AG04450 (cell line): Measurements from ENCODE around the gene NOTCH2. TPM values are rescaled to one million over a fixed set of nuclear protein-coding genes. Genes with fewer than 3 reads are reported as not detected.

ENCODE experiments used
- CTCF ChIA-PET: fragments of 300-600, 350-600 bp; formaldehyde crosslinking; extraction: SDS; loops from one replicate; lab custom pipeline; 2022; ENCODE audit warnings: antibody characterized with exemption, inconsistent platforms; lab: Charles Lee
- POLR2A ChIA-PET: fragments of 350-600 bp; formaldehyde crosslinking; extraction: SDS; loops from one replicate; lab custom pipeline; 2021; ENCODE audit warnings: antibody characterized with exemption, inconsistent platforms; lab: Yijun Ruan, JAX
- DNase-seq: peaks from one replicate; pipeline ENCODE4 v3.0.0-alpha.2; 2011; ENCODE audit warnings: low read depth, low spot score
- H3K27ac ChIP-seq: one replicate; pipeline ENCODE4 v1.5.1; 2012; ENCODE audit warnings: low read depth, low read length, control low read depth
- H3K27me3 ChIP-seq: one replicate; pipeline ENCODE4 v1.6.0; 2012; ENCODE audit warnings: low read length; ENCODE audit not compliant: control insufficient read depth, insufficient read depth
- H3K4me3 ChIP-seq: 2 replicates; pipeline ENCODE4 v1.5.1; 2011; ENCODE audit warnings: mild to moderate bottlenecking, low read depth, low read length, control low read depth
- H3K9me3 ChIP-seq: 2 replicates; pipeline ENCODE4 v1.5.1; 2012; ENCODE audit warnings: low read length; ENCODE audit not compliant: control insufficient read depth, insufficient read depth
- polyA plus RNA-seq: library from polyadenylated mRNA; depleted of rRNA; stranded (reverse); fragments of >200 nt; gene quantifications from 2 replicates; pipeline ENCODE4 v1.2.3, GENCODE V29; 2011
- TF ChIP-seq, protein P1 (sequence below): IDR thresholded peaks from 2 replicates; pipeline ENCODE4 v1.5.1; 2011; ENCODE audit warnings: low read depth, low read length, control low read depth, inconsistent platforms

NOTCH2 gene
- polyA plus RNA-seq, 1 experiment, result 47.0 TPM

DNA sequence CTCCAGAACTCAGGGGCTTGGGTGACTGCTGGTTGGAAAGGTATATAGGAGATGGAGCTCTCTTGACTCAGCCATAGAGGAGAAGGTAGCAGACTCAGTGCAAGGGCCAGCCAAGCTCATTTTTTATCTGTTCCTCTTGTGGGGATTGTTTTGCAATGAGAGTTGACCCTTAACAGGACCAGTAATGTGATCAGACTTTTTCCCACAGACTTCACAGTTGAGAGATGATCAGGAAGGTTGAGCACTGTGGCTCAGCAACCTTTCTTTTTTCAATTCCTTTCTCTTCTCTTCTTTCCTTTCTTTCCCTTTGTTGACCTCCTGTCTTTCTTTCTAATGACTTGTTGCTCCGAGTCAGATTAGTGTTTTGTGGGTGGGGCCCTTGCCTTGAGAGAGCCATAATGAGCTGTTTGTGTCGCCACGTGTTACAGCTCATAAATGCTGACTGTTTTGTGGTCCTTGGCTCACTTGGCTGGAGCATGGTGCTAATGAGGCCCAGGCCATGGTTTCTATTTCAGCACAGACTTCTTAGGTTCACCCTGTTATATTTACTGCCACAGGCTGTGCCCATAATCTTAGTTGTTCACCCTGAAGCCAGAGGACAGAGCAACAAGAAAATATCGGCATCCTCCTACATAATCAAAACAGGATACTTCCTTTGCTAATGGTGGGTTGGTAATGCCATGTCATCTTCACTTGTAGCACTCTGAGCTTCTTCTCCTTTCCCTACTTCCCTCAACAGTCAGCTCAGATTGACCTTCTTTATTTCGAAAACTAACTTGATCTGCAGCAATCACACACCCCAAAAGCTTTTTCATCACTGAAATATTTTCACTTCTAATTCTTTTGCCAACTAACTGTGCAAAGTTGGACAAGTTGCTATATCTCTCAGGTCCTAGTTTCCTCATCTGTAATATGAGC lies 187.1 kb downstream of the NOTCH2 start:
- no peaks in the 10 kb centered on the region for H3K27me3 ChIP-seq
- H3K27ac ChIP-seq, result no peak overlapping the region
- ChIA-PET POLR2A (no interaction called here), CTCF (interaction anchor here (1.7 kb wide), 2 partner anchors 9 to 12 kb away, joined by 4 to 7 read pairs; no protein-coding TSS in a partner anchor)
- no peaks in the 10 kb centered on the region for H3K9me3 ChIP-seq
- TF ChIP-seq, protein P1, sequence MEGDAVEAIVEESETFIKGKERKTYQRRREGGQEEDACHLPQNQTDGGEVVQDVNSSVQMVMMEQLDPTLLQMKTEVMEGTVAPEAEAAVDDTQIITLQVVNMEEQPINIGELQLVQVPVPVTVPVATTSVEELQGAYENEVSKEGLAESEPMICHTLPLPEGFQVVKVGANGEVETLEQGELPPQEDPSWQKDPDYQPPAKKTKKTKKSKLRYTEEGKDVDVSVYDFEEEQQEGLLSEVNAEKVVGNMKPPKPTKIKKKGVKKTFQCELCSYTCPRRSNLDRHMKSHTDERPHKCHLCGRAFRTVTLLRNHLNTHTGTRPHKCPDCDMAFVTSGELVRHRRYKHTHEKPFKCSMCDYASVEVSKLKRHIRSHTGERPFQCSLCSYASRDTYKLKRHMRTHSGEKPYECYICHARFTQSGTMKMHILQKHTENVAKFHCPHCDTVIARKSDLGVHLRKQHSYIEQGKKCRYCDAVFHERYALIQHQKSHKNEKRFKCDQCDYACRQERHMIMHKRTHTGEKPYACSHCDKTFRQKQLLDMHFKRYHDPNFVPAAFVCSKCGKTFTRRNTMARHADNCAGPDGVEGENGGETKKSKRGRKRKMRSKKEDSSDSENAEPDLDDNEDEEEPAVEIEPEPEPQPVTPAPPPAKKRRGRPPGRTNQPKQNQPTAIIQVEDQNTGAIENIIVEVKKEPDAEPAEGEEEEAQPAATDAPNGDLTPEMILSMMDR, result no peak
- no peak for DNase-seq
- no peak overlapping the region for H3K4me3 ChIP-seq

DNA sequence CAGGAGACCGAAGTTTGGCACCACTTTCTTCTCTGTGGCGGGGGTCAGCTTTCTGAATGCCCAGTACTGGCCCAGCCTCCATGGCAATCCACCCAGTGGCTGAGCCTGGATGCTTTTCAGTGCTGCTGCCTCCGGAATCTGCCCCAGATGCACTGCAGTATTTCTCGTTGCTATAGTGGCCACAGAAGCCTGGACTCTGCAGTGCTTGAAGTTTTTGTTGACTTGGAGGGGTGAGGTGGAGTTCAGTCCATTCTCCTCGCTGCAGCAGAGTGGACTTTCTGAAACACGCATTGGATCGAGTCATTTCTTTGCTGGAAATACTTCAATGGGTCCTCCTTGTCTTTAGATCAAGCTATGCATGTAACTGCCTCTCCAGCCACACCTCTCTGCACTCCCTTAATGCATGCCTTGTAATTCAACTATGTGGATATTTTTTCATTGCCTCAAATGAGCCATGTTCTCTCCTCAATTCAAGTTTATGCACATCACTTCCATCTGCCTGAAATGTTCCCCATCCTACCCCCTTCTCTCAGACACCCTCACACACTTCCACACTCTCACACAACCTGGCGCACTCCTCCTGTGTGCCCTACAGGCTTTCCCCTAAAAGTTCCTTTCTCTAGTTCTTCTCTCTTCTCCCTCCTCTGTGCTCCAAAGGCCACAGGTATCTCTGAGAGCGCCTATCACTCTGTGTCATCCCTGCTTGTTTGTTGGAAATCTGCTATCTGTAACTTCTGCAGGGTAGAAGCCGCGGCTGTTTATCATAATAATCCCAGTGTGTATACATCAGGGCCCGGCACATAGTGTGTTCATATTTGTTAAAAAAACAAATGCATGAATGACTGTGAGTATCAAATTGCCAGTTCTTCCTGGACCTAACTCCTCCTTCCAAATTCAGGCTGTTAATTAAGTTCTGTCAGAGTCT lies 189.7 kb downstream of the NOTCH2 start:
- H3K9me3 ChIP-seq, result no peaks in the 10 kb centered on the region
- POLR2A ChIA-PET, result no interaction called here

DNA sequence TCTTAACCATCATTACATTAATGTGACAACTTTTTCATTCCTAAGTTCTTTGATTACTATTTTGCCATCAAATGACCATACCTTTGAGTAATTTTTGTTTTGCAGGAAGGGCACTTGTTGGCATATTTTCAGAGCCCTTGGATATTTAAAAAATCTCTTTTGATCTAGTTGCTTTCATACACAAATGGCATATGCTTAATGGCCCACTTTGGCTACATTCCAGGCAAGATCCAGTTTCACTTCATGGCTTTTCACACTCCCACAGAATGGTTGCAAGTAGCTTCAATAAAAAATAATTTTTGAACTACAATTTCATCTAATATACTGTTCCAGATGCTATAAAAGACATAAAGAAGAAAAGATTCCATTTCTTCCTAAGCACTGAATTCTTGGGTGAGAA lies 191.3 kb downstream of the NOTCH2 start:
- no peak for DNase-seq
- H3K27me3 ChIP-seq, result no peaks in the 10 kb centered on the region
- H3K9me3 ChIP-seq, result no peaks in the 10 kb centered on the region
- ChIA-PET POLR2A (no interaction called here), CTCF (interaction anchor here (1.6 to 1.7 kb wide), 2 partner anchors 8 to 90 kb away, joined by 3 to 9 read pairs; no protein-coding TSS in a partner anchor)
- no peak overlapping the region for H3K4me3 ChIP-seq
- TF ChIP-seq, protein P1, result no peak
- H3K27ac ChIP-seq, result no peak overlapping the region

More for the DNA sequence above, 189.7 kb downstream of the NOTCH2 start:
- no peak overlapping the region for H3K4me3 ChIP-seq
- H3K27ac ChIP-seq, result no peak overlapping the region
- CTCF ChIA-PET, result interaction anchor here (1.0 to 1.7 kb wide), 3 partner anchors 10 to 135 kb away, joined by 3 to 9 read pairs (median 3); no protein-coding TSS in a partner anchor
- DNase-seq, result no peak
- H3K27me3 ChIP-seq, result no peaks in the 10 kb centered on the region
- TF ChIP-seq, protein P1, result no peak

DNA sequence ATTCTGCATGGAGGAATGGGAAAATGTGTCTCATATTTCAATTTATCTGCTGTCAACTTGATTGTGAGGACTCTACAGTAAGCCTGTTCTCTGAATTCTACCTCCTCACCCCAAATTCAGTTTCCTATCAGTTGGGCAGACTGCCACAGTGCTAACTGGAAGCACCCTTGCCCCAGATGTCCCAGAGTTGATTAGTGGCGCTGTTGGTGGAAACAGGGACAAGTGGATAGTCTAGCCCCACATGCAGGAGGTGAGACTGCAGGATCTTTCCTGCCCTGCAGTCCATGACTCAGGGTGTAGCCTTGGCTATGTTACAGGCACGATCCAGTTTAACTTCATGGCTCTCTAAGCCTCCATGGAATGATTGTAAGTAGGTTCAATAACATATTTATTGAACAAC lies 195.3 kb downstream of the NOTCH2 start:
- Histone ChIP-seq H3K27me3 (no peaks in the 10 kb centered on the region), H3K27ac (no peak overlapping the region), H3K9me3 (no peaks in the 10 kb centered on the region), H3K4me3 (no peak overlapping the region)
- ChIA-PET POLR2A (no interaction called here), CTCF (interaction anchor here (1.0 kb wide), 1 partner anchor 9 kb away, joined by 4 read pairs; no protein-coding TSS in a partner anchor)
- DNase-seq, result no peak
- TF ChIP-seq, protein P1, result no peak
